ENCODE data around the gene NCAM1.

NCAM1 gene

DNA sequence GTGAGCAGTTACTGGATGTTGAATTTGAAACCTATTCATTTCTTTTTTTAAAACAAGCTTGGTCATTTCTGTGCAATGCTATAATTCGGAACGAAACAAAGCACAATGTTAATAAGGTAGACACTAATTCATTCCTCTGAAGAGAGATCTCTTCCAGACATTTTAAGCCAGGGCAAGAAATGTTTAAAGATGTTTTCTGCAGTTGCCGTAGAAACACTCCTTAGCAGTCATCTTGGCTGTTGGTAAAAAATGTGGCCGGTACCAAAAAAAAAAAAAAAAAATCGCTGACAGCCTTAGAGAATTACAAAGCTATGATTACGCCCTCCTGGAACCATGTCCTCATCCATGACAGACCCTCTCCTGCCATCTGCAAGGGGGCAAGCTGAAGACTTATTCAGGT lies 286.7 kb downstream of the NCAM1 start:
- Histone ChIP-seq H3K27me3 (ENCODE audit: control insufficient read depth, insufficient read depth, low read length) (no peaks in the 10 kb centered on the region), H3K4me1 (ENCODE audit: control insufficient read depth, insufficient read depth, low read length) (no peaks in the 10 kb centered on the region), H3K9ac (ENCODE audit: low read length) (no peak overlapping the region), H3K36me3 (ENCODE audit: control insufficient read depth, insufficient read depth, low read length) (no peaks in the 10 kb centered on the region), H3K4me3 (ENCODE audit: low read length) (no peak overlapping the region), H3K9me3 (ENCODE audit: control insufficient read depth, low read length) (no peaks in the 10 kb centered on the region)

DNA sequence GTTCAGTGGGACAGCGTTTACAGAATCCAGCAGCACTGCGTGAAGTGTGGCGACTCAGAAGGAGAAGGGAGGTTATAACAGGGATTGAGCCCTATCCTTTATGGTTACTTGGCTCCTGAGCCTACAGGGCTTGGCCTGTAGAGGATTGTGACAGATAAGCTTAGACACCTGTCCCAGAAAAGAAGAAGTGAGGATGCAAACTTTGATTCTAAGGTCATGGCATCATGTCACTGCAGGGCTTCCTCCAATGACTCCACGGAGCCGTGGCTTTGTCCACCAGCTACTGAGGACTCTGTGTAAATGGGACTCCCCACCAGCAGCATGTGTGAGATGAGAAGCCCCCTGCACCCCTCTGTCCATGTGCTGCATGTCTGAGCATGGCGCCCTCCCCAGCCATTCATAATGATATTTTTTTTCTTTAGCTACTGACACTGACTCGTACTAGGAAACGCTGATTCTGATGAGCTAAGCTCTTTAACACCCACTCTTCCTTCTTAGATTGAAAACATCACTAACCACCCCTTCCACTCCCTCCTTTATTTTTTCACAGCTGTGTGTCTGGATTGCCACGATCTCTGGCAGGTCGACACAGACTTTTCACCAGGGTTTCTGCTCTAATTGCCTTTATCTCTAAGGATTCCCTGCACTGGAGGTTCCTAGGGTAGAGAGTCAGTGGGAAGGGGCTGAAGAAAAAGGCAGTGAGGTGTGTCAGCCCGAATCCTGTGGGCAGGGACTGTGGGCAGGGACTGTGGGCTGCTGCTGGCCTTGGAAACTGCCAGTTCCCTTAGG lies 287.7 kb downstream of the NCAM1 start:
- Histone ChIP-seq H3K9me3 (ENCODE audit: control insufficient read depth, low read length) (no peaks in the 10 kb centered on the region), H3K27me3 (ENCODE audit: control insufficient read depth, insufficient read depth, low read length) (no peaks in the 10 kb centered on the region), H3K36me3 (ENCODE audit: control insufficient read depth, insufficient read depth, low read length) (no peaks in the 10 kb centered on the region), H3K9ac (ENCODE audit: low read length) (no peak overlapping the region), H3K4me3 (ENCODE audit: low read length) (no peak overlapping the region), H3K4me1 (ENCODE audit: control insufficient read depth, insufficient read depth, low read length) (no peaks in the 10 kb centered on the region)

DNA sequence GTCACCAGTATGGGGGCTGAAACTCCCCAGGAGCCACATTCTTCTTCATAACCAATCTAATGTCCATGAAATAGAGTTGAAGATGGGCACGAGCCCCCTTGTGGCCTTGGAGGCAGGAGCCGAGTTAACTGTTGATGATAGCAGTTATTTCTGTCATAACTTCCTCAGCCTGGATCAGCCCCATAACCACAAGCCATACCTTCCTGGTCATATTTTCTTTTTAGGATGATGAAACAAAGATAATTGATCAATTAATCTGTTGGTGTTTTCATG lies 288.2 kb downstream of the NCAM1 start:
- Histone ChIP-seq H3K27me3 (ENCODE audit: control insufficient read depth, insufficient read depth, low read length) (no peaks in the 10 kb centered on the region), H3K4me1 (ENCODE audit: control insufficient read depth, insufficient read depth, low read length) (no peaks in the 10 kb centered on the region), H3K4me3 (ENCODE audit: low read length) (no peak overlapping the region), H3K9ac (ENCODE audit: low read length) (no peak overlapping the region), H3K36me3 (ENCODE audit: control insufficient read depth, insufficient read depth, low read length) (no peaks in the 10 kb centered on the region), H3K9me3 (ENCODE audit: control insufficient read depth, low read length) (no peaks in the 10 kb centered on the region)

DNA sequence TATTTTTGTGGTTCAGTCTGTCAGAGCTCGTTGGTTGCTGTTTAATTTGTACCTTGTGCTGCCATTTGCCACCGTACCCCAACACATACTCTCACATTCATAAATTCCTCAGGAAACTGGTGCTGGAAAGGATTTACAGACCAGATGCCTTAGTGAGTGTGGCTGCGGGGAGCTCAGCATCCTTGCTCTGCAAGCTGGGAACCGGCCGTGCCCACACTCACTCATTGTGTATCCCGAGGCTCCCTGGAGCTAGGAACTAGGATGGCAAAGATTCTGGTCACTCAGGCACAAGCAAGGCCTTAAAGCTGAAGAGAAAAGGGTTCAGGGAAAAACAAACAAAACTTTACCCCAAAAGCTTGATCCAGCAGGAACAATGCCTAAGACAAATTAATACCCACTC lies 288.6 kb downstream of the NCAM1 start:
- Histone ChIP-seq H3K9ac (ENCODE audit: low read length) (no peak overlapping the region), H3K4me3 (ENCODE audit: low read length) (no peak overlapping the region), H3K36me3 (ENCODE audit: control insufficient read depth, insufficient read depth, low read length) (no peaks in the 10 kb centered on the region), H3K4me1 (ENCODE audit: control insufficient read depth, insufficient read depth, low read length) (no peaks in the 10 kb centered on the region), H3K9me3 (ENCODE audit: control insufficient read depth, low read length) (no peaks in the 10 kb centered on the region), H3K27me3 (ENCODE audit: control insufficient read depth, insufficient read depth, low read length) (no peaks in the 10 kb centered on the region)

DNA sequence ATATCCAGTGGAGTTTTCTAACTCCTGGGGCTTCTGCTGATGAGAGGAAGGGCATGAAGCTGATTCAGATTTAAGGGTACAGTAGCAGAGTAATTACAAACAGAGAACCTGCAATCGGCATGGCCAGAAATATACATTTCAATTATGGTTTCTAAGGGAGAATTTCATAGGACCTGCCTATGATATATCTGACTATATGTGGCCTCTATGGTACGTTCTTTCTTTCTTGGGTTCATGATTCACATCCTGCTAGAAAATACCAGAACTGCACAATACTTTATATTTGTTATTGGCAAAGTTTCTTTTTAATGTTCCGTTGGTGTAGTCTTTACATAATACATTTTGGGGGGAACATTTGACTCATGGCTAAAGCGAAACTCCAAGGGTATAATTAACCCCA lies 290.1 kb downstream of the NCAM1 start:
- H3K4me1 ChIP-seq (ENCODE audit: control insufficient read depth, insufficient read depth, low read length), result no peaks in the 10 kb centered on the region
- H3K9me3 ChIP-seq (ENCODE audit: control insufficient read depth, low read length), result no peaks in the 10 kb centered on the region
- no peak overlapping the region for H3K9ac ChIP-seq (ENCODE audit: low read length)
- no peaks in the 10 kb centered on the region for H3K36me3 ChIP-seq (ENCODE audit: control insufficient read depth, insufficient read depth, low read length)
- H3K27me3 ChIP-seq (ENCODE audit: control insufficient read depth, insufficient read depth, low read length), result no peaks in the 10 kb centered on the region
- no peak overlapping the region for H3K4me3 ChIP-seq (ENCODE audit: low read length)

DNA sequence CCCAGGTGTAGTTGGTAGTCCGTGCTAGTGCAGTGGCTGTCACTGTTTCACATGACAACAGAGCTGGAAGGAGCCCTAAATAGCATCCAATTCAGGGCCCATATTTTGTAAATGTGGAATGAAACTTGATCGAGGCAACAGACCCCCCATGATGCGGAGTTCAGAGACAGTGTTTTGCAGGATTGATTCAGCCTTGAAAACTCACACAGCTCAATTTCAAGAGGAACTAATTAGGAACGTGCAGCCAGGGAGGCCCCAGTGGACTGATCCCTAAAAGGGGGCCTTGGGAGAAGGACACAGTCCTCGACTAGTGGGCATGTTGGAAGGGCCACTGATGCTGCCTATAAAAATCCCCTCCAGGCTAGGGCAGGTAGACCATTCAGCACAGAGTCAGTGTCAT lies 292.2 kb downstream of the NCAM1 start:
- Histone ChIP-seq H3K9me3 (ENCODE audit: control insufficient read depth, low read length) (no peaks in the 10 kb centered on the region), H3K36me3 (ENCODE audit: control insufficient read depth, insufficient read depth, low read length) (no peaks in the 10 kb centered on the region), H3K27me3 (ENCODE audit: control insufficient read depth, insufficient read depth, low read length) (no peaks in the 10 kb centered on the region), H3K9ac (ENCODE audit: low read length) (no peak overlapping the region), H3K4me1 (ENCODE audit: control insufficient read depth, insufficient read depth, low read length) (no peaks in the 10 kb centered on the region), H3K4me3 (ENCODE audit: low read length) (no peak overlapping the region)

DNA sequence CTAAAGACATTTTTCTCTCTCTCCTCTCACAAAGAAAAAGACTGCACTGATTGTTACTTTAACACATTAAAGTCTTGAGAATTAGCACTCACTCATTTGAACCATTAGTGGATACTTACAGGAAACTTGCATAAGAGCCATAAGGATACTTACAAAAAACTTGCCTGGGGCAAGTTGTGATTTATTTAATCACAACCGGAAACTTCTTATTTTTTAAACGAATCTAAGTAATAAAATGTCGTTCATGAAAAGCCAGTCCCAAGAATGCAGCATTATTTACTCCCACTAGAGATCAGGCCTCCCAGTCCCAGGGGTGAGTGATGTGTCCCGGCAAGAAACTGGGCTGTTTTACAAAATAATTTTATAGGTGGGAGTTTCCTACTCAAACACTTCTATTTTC lies 293.9 kb downstream of the NCAM1 start:
- Histone ChIP-seq H3K36me3 (ENCODE audit: control insufficient read depth, insufficient read depth, low read length) (no peaks in the 10 kb centered on the region), H3K27me3 (ENCODE audit: control insufficient read depth, insufficient read depth, low read length) (no peaks in the 10 kb centered on the region), H3K9ac (ENCODE audit: low read length) (no peak overlapping the region), H3K4me1 (ENCODE audit: control insufficient read depth, insufficient read depth, low read length) (no peaks in the 10 kb centered on the region), H3K9me3 (ENCODE audit: control insufficient read depth, low read length) (no peaks in the 10 kb centered on the region), H3K4me3 (ENCODE audit: low read length) (no peak overlapping the region)

DNA sequence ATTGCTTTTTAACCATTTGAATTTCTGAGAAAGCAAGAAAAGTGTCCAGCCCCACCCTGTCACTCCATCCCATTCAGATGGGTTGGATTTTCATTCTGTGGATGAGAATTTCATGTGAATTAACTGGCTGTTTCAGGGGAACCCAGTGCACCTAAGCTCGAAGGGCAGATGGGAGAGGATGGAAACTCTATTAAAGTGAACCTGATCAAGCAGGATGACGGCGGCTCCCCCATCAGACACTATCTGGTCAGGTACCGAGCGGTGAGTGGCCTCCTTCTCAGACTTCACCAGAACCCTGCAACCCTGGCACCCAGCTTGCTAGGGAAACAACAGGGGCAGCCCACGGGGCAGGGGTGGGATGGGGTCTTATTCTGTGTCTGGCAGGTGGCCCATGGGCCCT lies 294.5 kb downstream of the NCAM1 start:
- Histone ChIP-seq H3K9ac (ENCODE audit: low read length) (no peak overlapping the region), H3K36me3 (ENCODE audit: control insufficient read depth, insufficient read depth, low read length) (no peaks in the 10 kb centered on the region), H3K4me3 (ENCODE audit: low read length) (no peak overlapping the region), H3K4me1 (ENCODE audit: control insufficient read depth, insufficient read depth, low read length) (no peaks in the 10 kb centered on the region), H3K9me3 (ENCODE audit: control insufficient read depth, low read length) (no peaks in the 10 kb centered on the region), H3K27me3 (ENCODE audit: control insufficient read depth, insufficient read depth, low read length) (no peaks in the 10 kb centered on the region)

DNA sequence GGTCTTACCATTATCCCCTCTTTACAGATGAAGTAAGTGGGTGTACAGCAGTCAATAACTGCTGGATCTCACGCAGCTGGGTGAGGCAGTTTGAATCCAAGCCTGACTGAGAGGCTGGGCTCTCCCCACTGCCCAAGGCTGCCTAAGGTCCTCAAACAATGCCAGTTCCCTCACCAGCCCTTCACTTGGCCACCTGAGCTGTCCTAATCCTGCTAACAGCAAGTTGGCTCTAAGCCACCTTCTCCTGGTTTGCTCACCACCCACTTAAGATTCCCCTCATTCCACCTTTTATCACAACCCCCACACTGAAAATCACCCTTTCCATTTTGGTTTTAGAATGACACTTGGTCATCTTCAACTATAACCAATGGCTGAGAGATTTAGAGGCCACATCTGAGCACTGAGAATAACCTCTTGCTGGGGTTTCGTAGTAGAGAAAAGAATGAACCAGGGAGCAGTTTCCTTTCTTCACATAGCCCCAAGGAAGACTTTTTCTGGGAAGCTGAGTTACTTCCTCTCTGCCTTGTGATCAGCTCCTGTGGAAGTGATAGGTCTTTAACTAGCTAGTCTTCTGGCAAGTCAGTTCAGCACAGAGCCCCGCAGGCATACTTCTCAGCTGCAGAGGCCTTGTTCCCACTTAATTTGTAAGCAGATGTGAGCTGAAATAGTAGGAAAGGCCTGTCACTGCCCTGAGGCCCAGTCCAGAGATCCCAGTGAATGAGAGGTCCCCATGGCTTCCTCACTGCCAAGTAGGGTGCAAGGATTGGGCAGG lies 295.4 kb downstream of the NCAM1 start:
- Histone ChIP-seq H3K4me3 (ENCODE audit: low read length) (no peak overlapping the region), H3K9ac (ENCODE audit: low read length) (no peak overlapping the region), H3K9me3 (ENCODE audit: control insufficient read depth, low read length) (no peaks in the 10 kb centered on the region), H3K27me3 (ENCODE audit: control insufficient read depth, insufficient read depth, low read length) (no peaks in the 10 kb centered on the region), H3K4me1 (ENCODE audit: control insufficient read depth, insufficient read depth, low read length) (no peaks in the 10 kb centered on the region), H3K36me3 (ENCODE audit: control insufficient read depth, insufficient read depth, low read length) (no peaks in the 10 kb centered on the region)

DNA sequence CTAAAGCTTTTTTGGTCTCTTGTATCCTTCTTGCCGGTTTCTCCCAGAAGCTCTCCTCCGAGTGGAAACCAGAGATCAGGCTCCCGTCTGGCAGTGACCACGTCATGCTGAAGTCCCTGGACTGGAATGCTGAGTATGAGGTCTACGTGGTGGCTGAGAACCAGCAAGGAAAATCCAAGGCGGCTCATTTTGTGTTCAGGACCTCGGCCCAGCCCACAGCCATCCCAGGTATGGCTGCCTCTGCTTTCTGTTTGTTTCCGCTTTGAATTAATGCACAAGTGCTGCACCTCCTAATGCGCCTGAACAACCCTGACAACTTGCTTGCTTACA lies 298.8 kb downstream of the NCAM1 start:
- no peaks in the 10 kb centered on the region for H3K27me3 ChIP-seq (ENCODE audit: control insufficient read depth, insufficient read depth, low read length)
- H3K9me3 ChIP-seq (ENCODE audit: control insufficient read depth, low read length), result no peaks in the 10 kb centered on the region
- H3K4me1 ChIP-seq (ENCODE audit: control insufficient read depth, insufficient read depth, low read length), result no peaks in the 10 kb centered on the region
- H3K4me3 ChIP-seq (ENCODE audit: low read length), result no peak overlapping the region
- no peaks in the 10 kb centered on the region for H3K36me3 ChIP-seq (ENCODE audit: control insufficient read depth, insufficient read depth, low read length)
- H3K9ac ChIP-seq (ENCODE audit: low read length), result no peak overlapping the region

DNA sequence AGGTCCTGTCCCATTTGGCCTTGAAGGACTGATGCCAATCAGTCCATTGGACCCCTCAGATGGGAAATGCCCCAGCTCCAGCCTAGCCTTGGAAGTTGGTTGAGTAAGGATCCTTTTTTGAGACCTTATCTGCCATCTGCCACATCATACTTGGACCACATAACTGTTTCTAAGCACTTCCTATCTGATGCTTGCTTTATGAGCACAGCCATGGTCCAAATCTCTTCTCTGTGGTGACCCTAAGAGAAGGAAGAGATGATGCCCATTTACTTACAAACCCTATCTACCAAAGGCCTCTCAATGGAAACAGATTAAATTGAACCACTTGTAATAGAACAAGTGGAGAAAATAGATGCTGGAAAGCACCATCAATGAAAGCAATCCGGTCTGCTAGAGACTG lies 299.3 kb downstream of the NCAM1 start:
- no peak overlapping the region for H3K4me3 ChIP-seq (ENCODE audit: low read length)
- no peak overlapping the region for H3K9ac ChIP-seq (ENCODE audit: low read length)
- no peaks in the 10 kb centered on the region for H3K4me1 ChIP-seq (ENCODE audit: control insufficient read depth, insufficient read depth, low read length)
- no peaks in the 10 kb centered on the region for H3K9me3 ChIP-seq (ENCODE audit: control insufficient read depth, low read length)
- no peaks in the 10 kb centered on the region for H3K36me3 ChIP-seq (ENCODE audit: control insufficient read depth, insufficient read depth, low read length)
- H3K27me3 ChIP-seq (ENCODE audit: control insufficient read depth, insufficient read depth, low read length), result no peaks in the 10 kb centered on the region

DNA sequence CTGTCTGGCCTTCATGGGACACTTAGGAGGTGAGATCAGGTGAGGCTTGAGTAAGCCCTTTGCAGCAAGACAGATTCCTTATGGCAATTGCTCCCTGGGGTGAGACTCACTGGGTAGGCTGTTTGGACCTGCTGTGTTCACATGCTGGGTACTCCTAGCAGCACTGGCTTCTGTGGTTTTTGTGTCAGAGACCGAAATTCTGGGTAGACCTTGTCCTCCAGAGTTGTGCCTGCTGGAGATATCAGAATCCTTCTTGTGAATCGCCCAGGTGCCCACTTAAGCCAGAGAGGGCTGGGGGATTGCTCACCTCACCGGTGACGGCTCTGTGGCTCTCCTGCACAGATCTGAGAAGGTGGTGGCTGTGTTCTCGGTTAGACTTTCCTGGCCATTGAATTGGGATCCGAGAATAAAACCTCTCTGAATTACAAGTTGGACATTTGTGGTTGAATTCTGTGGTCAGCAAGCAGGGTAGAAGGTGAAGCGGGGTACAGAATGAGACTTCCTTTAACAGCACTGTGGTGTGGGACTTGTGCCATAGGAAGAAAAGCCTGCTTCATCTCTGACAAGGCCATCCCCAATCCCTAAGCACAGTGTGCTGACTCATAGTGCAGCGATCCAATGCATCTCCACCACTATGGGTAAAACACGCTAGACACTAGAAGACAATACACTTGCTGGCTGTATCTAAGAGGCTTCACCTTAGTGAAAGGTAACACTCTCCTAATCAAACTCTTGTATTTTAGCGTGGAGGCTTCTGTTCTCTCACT lies 300.7 kb downstream of the NCAM1 start:
- Histone ChIP-seq H3K4me3 (ENCODE audit: low read length) (no peak overlapping the region), H3K4me1 (ENCODE audit: control insufficient read depth, insufficient read depth, low read length) (no peaks in the 10 kb centered on the region), H3K36me3 (ENCODE audit: control insufficient read depth, insufficient read depth, low read length) (no peaks in the 10 kb centered on the region), H3K27me3 (ENCODE audit: control insufficient read depth, insufficient read depth, low read length) (no peaks in the 10 kb centered on the region), H3K9me3 (ENCODE audit: control insufficient read depth, low read length) (no peaks in the 10 kb centered on the region), H3K9ac (ENCODE audit: low read length) (no peak overlapping the region)

Data from mucosa of stomach (tissue), 1 donor.